ENCODE data around the gene OR5D18.

DNA sequence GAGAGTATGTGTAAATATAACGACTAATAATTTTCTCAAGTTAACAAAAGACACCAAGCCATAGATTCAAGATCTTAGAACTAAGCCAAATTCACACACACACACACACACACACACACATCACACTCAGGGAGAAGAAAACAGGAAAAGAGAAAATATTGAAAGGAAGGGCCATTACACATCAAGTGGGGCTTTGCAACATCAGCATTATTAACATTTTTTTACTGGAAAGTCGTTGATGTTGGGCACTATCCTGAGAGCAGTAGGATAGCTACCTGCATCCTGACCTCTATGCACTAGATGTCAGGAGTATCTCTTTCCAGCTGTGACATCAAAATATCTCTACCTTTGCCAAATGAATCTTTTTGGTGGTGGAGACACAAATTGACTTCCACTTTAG is 28.0 kb downstream of the OR5D18 start:
- TF ChIP-seq EZH2 (IDR thresholded peaks at IDR 0.05; ENCODE audit: low read depth, unreplicated experiment) (no peak), EZH2phosphoT487 (IDR thresholded peaks at IDR 0.05; ENCODE audit: unreplicated experiment) (no peak), POLR2AphosphoS5 (IDR thresholded peaks at IDR 0.05; ENCODE audit: low read depth) (no peak)
- TF ChIP-seq, protein P1, sequence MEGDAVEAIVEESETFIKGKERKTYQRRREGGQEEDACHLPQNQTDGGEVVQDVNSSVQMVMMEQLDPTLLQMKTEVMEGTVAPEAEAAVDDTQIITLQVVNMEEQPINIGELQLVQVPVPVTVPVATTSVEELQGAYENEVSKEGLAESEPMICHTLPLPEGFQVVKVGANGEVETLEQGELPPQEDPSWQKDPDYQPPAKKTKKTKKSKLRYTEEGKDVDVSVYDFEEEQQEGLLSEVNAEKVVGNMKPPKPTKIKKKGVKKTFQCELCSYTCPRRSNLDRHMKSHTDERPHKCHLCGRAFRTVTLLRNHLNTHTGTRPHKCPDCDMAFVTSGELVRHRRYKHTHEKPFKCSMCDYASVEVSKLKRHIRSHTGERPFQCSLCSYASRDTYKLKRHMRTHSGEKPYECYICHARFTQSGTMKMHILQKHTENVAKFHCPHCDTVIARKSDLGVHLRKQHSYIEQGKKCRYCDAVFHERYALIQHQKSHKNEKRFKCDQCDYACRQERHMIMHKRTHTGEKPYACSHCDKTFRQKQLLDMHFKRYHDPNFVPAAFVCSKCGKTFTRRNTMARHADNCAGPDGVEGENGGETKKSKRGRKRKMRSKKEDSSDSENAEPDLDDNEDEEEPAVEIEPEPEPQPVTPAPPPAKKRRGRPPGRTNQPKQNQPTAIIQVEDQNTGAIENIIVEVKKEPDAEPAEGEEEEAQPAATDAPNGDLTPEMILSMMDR (conservative IDR thresholded peaks at IDR 0.05; ENCODE audit: low read depth in 2 of 2) = no peak
- TF ChIP-seq, protein P2, sequence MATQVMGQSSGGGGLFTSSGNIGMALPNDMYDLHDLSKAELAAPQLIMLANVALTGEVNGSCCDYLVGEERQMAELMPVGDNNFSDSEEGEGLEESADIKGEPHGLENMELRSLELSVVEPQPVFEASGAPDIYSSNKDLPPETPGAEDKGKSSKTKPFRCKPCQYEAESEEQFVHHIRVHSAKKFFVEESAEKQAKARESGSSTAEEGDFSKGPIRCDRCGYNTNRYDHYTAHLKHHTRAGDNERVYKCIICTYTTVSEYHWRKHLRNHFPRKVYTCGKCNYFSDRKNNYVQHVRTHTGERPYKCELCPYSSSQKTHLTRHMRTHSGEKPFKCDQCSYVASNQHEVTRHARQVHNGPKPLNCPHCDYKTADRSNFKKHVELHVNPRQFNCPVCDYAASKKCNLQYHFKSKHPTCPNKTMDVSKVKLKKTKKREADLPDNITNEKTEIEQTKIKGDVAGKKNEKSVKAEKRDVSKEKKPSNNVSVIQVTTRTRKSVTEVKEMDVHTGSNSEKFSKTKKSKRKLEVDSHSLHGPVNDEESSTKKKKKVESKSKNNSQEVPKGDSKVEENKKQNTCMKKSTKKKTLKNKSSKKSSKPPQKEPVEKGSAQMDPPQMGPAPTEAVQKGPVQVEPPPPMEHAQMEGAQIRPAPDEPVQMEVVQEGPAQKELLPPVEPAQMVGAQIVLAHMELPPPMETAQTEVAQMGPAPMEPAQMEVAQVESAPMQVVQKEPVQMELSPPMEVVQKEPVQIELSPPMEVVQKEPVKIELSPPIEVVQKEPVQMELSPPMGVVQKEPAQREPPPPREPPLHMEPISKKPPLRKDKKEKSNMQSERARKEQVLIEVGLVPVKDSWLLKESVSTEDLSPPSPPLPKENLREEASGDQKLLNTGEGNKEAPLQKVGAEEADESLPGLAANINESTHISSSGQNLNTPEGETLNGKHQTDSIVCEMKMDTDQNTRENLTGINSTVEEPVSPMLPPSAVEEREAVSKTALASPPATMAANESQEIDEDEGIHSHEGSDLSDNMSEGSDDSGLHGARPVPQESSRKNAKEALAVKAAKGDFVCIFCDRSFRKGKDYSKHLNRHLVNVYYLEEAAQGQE (IDR thresholded peaks at IDR 0.05; ENCODE audit: unreplicated experiment) = no peak

Measured in GM23338 (cell line).